Astrocyte (in vitro differentiated cells and primary cell): Measurements from ENCODE around the gene CTNND2.

Experiments used
- CTCF ChIP-seq: IDR thresholded peaks from 2 replicates; pipeline ENCODE4 v1.5.1; 2011; ENCODE audit warnings: low read depth, mild to moderate bottlenecking, inconsistent platforms, low read length, moderate library complexity; ENCODE audit not compliant: insufficient read depth
- EZH2 ChIP-seq: IDR thresholded peaks from 2 replicates; pipeline ENCODE4 v1.6.1; 2012; ENCODE audit warnings: mild to moderate bottlenecking, low read length, inconsistent platforms; ENCODE audit not compliant: insufficient read depth

- no peak for TF ChIP-seq CTCF
- no peak for TF ChIP-seq EZH2
These were observed 448.7 kb downstream of the CTNND2 start for GRCh38 chr5:11455505-11455904.
